D721Med (cell line): ENCODE data around the gene GPAT3.
"Not testable (repeated sequence)": the region's sequence is repeated elsewhere in the genome, so short reads cannot be mapped to it uniquely, and the experiment has no call there.

Source experiments
- DNase-seq: peaks from one replicate; pipeline ENCODE4 v3.0.0; 2011; ENCODE audit warnings: low spot score; ENCODE audit not compliant: insufficient read length
- FAIRE-seq: peaks from 2 replicates; lab custom pipeline; 2011; peaks lifted over from hg19 to GRCh38; lab: Jason Lieb, UNC
- CTCF ChIP-seq: IDR thresholded peaks from 2 replicates; pipeline ENCODE4 v1.5.1; 2012; ENCODE audit warnings: mild to moderate bottlenecking, control low read depth; ENCODE audit not compliant: insufficient read depth; ENCODE audit errors: missing control alignments

The GPAT3 gene

GRCh38 chr4:83563998-83564397, 28.1 kb downstream of the GPAT3 start:
- DNase-seq (no peak), FAIRE-seq (no peak)
- TF ChIP-seq CTCF = no peak

- DNase-seq = no peak
- no peak for FAIRE-seq
- TF ChIP-seq CTCF = no peak
Observed at GRCh38 chr4:83568062-83568461, 32.2 kb downstream of the GPAT3 start.

- no peak for TF ChIP-seq CTCF
- DNase-seq (no peak), FAIRE-seq (no peak)
Observed at GRCh38 chr4:83569429-83569828, 33.5 kb downstream of the GPAT3 start.

- no peak for FAIRE-seq
- no peak for DNase-seq
- TF ChIP-seq CTCF = no peak
Observed at GRCh38 chr4:83569987-83570386, 34.1 kb downstream of the GPAT3 start.

GRCh38 chr4:83572848-83573247, 36.9 kb downstream of the GPAT3 start:
- FAIRE-seq (no peak), DNase-seq (no peak)
- TF ChIP-seq CTCF = no peak

GRCh38 chr4:83574247-83574646, 38.3 kb downstream of the GPAT3 start:
- FAIRE-seq = no peak
- no peak for DNase-seq
- TF ChIP-seq CTCF = no peak

- FAIRE-seq = not testable (repeated sequence)
Observed at GRCh38 chr4:83576237-83576636, 40.3 kb downstream of the GPAT3 start.

More at GRCh38 chr4:83576237-83576636, 40.3 kb downstream of the GPAT3 start:
- not testable (repeated sequence) for DNase-seq
